ENCODE measurements around the gene DBR1. TPM values are rescaled to one million over a fixed set of nuclear protein-coding genes. Genes with fewer than 3 reads are reported as not detected.

Gene DBR1
- total RNA-seq, 1 donor = 17.5 TPM

DNA sequence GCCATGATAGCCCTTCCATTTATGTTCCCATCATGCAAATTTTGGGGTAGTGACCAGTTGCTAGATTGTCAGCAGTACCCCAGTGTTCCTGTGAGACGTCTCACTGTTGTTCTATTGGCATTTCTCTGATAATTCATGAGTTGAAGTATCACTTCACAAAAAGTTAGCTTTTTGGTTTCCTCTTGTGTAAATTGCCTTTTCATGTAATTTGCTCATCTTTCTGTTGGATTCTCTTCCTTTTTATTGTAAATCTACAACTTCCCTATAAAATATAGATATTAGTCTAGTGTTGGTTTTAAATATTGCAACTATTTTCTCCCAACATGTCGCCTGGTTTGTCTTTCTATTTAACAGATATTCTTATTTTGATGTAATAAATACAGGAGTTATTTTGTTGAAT lies 35.0 kb downstream of the DBR1 start:
- no peak overlapping the region for H3K4me3 ChIP-seq (ENCODE audit: low read depth, low read length)
- TF ChIP-seq, protein P1, sequence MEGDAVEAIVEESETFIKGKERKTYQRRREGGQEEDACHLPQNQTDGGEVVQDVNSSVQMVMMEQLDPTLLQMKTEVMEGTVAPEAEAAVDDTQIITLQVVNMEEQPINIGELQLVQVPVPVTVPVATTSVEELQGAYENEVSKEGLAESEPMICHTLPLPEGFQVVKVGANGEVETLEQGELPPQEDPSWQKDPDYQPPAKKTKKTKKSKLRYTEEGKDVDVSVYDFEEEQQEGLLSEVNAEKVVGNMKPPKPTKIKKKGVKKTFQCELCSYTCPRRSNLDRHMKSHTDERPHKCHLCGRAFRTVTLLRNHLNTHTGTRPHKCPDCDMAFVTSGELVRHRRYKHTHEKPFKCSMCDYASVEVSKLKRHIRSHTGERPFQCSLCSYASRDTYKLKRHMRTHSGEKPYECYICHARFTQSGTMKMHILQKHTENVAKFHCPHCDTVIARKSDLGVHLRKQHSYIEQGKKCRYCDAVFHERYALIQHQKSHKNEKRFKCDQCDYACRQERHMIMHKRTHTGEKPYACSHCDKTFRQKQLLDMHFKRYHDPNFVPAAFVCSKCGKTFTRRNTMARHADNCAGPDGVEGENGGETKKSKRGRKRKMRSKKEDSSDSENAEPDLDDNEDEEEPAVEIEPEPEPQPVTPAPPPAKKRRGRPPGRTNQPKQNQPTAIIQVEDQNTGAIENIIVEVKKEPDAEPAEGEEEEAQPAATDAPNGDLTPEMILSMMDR (IDR thresholded peaks at IDR 0.05; ENCODE audit: insufficient read depth, low read length) = no peak
- DNase-seq (ENCODE audit: low read depth) = no peak

DNA sequence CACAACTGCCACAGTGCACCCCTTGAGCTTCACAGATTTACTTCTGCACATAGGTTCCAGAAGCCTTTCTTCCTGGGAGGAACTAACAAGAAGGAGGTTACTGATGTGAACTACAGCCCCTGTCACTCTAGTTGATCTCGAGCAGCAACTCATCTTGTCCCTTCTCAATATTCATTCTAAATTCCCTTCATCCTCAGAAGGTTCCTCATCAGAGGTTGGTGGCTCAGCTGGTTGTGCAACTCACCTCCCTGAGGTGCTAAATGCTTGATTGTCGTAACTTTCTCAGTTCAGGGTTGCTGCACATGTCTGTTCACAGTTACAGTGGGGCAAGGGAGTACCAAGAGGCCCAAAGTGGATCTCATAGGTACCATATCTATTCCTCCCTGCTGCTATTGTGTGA lies 36.9 kb downstream of the DBR1 start:
- no peak overlapping the region for H3K4me3 ChIP-seq (ENCODE audit: low read depth, low read length)
- TF ChIP-seq, protein P1 (IDR thresholded peaks at IDR 0.05; ENCODE audit: insufficient read depth, low read length) = no peak
- no peak for DNase-seq (ENCODE audit: low read depth)

- TF ChIP-seq, protein P1 (IDR thresholded peaks at IDR 0.05; ENCODE audit: insufficient read depth, low read length) = no peak
- H3K4me3 ChIP-seq (ENCODE audit: low read depth, low read length) = no peak overlapping the region
Measured at GRCh38 chr3:138136201-138136600, 38.5 kb downstream of the DBR1 start.

GRCh38 chr3:138135833-138136194 lies 38.9 kb downstream of the DBR1 start:
- no peak overlapping the region for H3K4me3 ChIP-seq (ENCODE audit: low read depth, low read length)

More at GRCh38 chr3:138136201-138136600, 38.5 kb downstream of the DBR1 start:
- no peak for DNase-seq (ENCODE audit: low read depth)

GRCh38 chr3:138135146-138135832 lies 39.4 kb downstream of the DBR1 start:
- no peak for DNase-seq (ENCODE audit: low read depth)
- TF ChIP-seq, protein P1 (IDR thresholded peaks at IDR 0.05; ENCODE audit: insufficient read depth, low read length) = no peak
- H3K4me3 ChIP-seq (ENCODE audit: low read depth, low read length) = no peak overlapping the region

More at GRCh38 chr3:138135833-138136194, 38.9 kb downstream of the DBR1 start:
- DNase-seq (ENCODE audit: low read depth) = no peak
- TF ChIP-seq, protein P1 (IDR thresholded peaks at IDR 0.05; ENCODE audit: insufficient read depth, low read length) = no peak

DNA sequence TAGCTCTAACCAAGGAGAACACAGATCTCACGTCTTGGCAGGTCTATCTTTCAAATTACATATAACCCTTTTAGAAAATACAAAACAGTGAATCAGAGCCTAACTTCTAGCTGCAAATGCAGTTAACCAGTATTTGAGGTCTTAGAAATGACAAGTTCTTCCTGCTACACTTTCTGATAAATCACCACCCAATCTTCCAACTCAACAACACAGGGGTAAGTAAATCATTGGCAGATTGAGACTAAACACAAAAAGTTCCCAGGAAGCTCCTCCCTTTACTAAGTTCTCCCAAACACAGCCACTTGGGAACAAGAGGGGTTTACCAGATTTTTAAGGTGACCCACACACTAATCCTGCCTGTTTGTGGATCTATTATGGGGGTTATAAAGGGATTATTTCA lies 42.5 kb downstream of the DBR1 start, which contains the start of gene A4GNT:
Gene A4GNT, minus strand, starts transcription at position 152 of the 400 bp plus-strand sequence. CDS start 1,134 bp downstream, outside the sequence.
- no peak within 1 kb of the TSS for H3K4me3 ChIP-seq (ENCODE audit: low read depth, low read length)
- no peak for DNase-seq (ENCODE audit: low read depth)
- TF ChIP-seq, protein P1 (IDR thresholded peaks at IDR 0.05; ENCODE audit: insufficient read depth, low read length) = no peak

Measured in fibroblast of the aortic adventitia (primary cell).